GM19452 (cell line): ENCODE data around the gene WBP4.
"Not testable (repeated sequence)": the region's sequence is repeated elsewhere in the genome, so short reads cannot be mapped to it uniquely, and the experiment has no call there.

ENCODE experiments used
- ATAC-seq: cut with Tn5 transposase; IDR thresholded peaks from one replicate; pipeline ENCODE4 v1.9.1; 2021; ENCODE audit not compliant: unreplicated experiment

The WBP4 gene, protein sequence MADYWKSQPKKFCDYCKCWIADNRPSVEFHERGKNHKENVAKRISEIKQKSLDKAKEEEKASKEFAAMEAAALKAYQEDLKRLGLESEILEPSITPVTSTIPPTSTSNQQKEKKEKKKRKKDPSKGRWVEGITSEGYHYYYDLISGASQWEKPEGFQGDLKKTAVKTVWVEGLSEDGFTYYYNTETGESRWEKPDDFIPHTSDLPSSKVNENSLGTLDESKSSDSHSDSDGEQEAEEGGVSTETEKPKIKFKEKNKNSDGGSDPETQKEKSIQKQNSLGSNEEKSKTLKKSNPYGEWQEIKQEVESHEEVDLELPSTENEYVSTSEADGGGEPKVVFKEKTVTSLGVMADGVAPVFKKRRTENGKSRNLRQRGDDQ

DNA sequence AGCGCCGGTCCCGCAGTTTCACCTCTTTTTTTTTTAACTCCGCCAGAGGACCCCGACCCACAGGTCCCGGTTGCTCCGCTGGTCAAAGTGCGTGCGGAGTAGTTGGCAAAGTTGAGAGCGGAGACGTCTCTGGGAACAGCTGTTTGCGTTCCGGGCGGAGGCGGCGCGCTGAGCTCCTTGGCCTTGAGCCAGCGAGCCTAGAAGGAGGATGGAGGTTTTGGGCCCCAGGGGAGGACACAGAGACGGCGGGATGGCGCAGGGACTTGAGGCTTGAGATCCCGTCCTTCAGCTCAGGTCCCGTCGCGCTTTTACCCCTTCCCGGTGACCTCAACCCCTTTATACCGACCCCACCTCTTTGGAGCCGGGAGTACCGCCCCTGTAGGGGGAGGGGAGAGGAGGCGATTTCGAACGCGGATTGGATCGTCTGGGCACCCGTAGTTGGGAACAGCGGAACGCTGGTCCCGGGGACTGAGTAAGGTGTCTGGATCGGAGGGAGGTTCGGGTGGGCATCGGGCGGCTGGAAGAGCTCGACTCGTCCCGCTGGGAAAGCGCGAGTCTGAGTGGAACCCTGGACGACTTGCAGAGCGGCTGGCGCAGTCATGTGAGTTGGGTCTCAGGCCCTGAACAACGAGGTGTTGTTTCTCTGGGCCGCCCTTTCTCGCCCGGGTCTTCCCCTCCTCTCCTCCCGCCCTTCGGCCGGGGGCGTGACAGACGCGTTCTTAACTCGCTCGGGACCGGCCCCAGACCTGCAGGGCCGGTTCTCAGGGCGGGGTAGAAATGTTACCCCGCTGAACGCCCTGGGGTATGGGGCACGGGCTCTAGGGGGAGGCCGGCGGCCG is at the start of gene WBP4:
Gene WBP4, plus strand, starts transcription at position 435 of the 839 bp plus-strand sequence. Its CDS starts 165 bp downstream, at position 600.
- ATAC-seq = peak; percentile 72

- no peak for ATAC-seq
Measured at GRCh38 chr13:41012536-41012935, 48.8 kb upstream of the WBP4 start.

- no peak for ATAC-seq
Measured at GRCh38 chr13:41013835-41014234, 47.5 kb upstream of the WBP4 start.

- ATAC-seq = no peak
Measured at GRCh38 chr13:41015920-41016319, 45.4 kb upstream of the WBP4 start.

- no peak for ATAC-seq
Measured at GRCh38 chr13:41017159-41017558, 44.1 kb upstream of the WBP4 start.

DNA sequence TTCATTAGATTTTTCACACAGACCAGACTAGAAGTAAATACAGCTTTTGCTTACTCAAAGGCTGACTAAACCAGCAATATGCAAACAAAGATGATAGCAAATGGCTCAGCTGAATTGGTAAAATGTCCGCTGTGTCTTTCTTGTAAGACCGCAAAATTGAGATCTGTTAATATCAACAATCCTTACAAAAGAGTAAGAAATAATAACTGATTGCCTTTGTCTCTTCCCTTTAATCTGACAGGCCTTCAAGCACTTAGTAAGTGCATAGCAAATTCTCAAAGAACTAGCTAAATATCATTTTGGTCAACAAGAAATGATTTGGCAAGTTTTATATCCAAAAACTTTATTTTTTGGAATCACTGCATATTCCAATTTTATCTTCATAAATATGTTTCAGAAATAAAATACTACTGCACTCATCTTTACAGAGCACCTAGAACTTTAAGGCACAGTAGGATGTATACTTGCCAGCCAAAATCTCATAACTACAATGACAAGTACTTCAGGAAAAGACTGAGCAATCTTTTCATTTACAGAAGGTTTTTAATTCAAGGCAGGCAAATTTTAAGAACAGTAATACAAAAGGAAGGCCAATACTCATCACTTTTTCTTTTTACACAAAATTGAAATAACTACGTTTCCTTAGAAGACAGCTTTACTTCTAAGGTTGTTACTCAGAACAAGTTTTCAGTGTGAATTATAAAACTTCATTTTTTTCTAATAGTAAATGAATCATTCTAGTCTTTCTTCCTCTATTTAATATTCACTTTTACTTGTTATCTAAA is 43.3 kb upstream of the WBP4 start:
- no peak for ATAC-seq

- no peak for ATAC-seq
Measured at GRCh38 chr13:41018602-41018948, 42.7 kb upstream of the WBP4 start.

- peak; percentile 89 for ATAC-seq
Measured at GRCh38 chr13:41019011-41019487, 42.3 kb upstream of the WBP4 start, which contains the start of gene ELF1. TSS of gene ELF1 (minus strand) at chr13:41019316. CDS start at chr13:40982054, 37,262 bp downstream.

GRCh38 chr13:41019578-41020347 is 41.5 kb upstream of the WBP4 start:
- no peak for ATAC-seq

- ATAC-seq = no peak
Measured at GRCh38 chr13:41025518-41025917, 35.8 kb upstream of the WBP4 start.

DNA sequence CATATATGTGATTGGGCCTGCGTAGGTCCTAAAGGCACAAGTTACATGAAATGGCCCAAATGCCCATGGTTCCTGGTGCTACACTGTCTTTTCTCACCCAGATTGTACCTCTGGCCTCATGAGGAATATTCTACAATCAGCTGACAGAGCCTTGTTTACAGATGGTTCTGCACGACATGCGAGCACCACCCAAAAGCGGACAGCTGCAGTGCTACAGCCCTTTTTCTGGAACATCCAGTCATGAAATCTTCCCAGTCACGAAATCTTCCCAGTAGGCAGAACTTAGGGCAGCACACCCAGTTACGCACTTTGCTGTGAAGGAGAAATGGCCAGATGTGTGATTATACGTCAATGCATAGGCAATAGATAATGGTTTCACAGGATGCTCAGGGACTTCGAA is 34.5 kb upstream of the WBP4 start:
- ATAC-seq = no peak

GRCh38 chr13:41028051-41028450 is 33.3 kb upstream of the WBP4 start:
- ATAC-seq = no peak

DNA sequence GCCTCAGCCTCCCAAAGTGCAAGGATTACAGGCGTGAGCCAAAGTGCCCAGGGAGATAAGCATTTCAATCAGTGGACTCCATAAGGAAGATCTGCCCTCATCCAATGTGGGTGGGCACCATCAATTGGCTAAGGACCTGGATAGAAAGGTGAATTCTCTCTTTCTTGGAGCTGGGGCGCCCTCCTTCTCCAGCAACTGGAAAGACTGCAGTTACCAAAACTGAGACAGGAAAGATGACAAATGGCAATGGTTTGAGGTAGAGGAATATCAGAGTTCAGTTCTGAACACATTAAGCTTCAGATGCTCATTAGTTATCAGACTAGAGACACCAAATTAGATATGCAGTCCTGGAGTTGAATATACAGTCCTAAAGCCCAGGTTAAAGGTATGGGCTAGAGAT is 31.7 kb upstream of the WBP4 start:
- ATAC-seq = no peak

- no peak for ATAC-seq
Measured at GRCh38 chr13:41032691-41033376, 28.5 kb upstream of the WBP4 start.

- no peak for ATAC-seq
Measured at GRCh38 chr13:41034382-41034781, 26.9 kb upstream of the WBP4 start.

GRCh38 chr13:41034881-41035280 is 26.4 kb upstream of the WBP4 start:
- no peak for ATAC-seq

- not testable (repeated sequence) for ATAC-seq
Measured at GRCh38 chr13:41036557-41036956, 24.8 kb upstream of the WBP4 start.

DNA sequence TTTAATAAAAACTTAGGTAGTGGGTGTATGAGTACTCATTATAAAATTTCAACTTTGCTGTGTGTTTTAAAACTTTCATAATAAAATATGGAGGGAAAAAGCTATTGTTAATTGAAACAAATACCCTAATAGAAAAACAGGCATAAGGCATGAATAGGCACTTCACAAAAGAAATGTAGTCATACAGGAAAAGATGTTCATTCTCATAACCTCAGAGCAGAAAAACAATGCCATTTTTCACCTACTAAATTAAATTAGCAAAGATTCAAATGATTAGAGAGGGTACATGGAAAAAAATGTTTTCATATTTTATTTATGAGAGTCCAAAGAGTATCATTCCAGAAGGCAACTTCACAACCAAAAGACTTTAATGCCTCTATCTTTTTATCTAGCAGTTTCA is 21.6 kb upstream of the WBP4 start:
- no peak for ATAC-seq

- no peak for ATAC-seq
Measured at GRCh38 chr13:41040584-41041334, 20.6 kb upstream of the WBP4 start.
